GM18511 (cell line): ENCODE measurements around the gene BRF1.

Source experiments
- ATAC-seq: cut with Tn5 transposase; IDR thresholded peaks from one replicate; pipeline ENCODE4 v1.9.1; 2021; ENCODE audit warnings: mild to moderate bottlenecking, moderate library complexity; ENCODE audit not compliant: unreplicated experiment

The BRF1 gene

DNA sequence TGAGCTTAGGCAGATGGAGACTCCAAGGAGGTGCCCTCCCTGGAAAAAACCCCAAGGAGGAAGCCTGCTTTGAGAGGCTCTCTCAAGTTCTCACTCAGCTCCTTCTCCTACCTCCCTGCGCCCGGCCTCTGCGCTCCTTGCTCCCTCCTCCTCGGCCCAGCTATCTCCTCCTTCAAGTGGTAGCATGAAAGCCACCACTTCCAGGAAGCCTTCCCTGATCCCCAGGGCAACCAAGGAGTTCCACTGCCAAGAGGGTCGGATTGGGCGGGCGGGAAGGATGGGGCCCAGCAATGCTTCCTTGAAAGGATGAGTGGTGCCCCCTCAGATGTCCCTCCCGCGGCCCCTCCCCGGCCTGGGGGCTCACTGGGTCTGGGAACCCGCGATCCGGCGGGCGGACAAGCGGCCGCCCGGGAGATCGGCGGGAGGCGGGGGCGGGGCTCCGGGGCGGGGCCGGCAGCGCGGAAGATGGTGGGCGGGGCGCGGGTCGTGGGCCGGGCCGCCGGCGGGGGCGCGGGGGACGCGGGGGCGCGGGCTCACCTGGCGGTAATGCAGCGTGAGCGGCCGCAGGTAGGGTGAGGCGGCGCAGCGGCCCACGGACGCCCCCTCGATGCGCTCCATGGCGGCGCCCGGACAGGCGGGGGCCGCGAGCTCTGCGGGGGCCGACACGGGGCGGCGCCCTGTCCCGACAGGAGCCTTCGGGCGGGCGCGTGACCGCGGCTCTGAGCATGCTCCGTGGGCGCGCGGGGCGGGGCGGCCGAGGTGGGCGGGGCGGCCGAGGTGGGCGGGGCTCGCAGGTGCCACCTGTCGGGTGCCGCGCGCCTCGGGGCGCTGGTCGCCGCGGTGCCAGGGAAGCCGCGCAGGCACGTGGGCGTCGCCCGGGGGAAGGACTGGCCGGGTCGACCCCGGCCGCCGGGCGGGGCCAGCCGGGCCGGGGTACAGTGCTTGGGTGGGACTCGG, 119.9 kb downstream of the BRF1 start, which contains the start of gene NUDT14:
Gene NUDT14 (minus strand): TSS at position 721 of the 957 bp plus-strand sequence. CDS start 103 bp downstream, at position 618.
- ATAC-seq: no peak

DNA sequence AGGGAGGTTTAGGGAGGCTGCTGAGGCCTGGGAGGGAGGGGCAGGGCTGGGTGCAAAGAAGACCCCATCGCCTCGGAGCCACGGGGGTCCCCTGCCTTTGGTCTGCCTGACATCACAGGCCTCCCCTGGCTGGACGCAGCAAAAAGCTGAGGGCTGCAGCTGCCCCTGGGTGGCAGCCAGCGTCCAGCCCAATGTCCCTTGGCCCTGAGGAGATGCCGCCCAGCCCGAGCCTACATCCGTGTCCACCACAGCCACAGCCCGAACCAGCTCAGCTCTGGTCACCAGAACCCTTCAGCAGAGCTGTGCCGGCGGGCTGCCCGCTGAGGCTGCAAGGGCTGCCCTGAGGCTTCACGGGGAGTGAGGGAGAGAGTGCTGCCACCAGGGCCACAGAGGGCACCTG, 121.6 kb downstream of the BRF1 start:
- no peak for ATAC-seq

DNA sequence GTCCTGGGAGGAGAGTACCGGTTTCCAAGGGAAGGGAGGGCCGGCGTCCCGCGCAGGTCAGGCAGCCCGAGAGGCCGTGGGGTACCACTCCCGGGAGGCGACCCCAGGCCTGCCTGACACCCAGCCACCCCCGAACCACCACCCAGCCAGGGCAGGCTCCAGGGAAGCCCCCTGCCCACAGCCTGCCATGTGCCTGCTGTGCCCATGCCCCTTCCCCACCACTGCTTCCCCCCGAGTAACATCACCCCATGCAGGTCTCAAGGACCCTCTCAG, 122.0 kb downstream of the BRF1 start:
- no peak for ATAC-seq

DNA sequence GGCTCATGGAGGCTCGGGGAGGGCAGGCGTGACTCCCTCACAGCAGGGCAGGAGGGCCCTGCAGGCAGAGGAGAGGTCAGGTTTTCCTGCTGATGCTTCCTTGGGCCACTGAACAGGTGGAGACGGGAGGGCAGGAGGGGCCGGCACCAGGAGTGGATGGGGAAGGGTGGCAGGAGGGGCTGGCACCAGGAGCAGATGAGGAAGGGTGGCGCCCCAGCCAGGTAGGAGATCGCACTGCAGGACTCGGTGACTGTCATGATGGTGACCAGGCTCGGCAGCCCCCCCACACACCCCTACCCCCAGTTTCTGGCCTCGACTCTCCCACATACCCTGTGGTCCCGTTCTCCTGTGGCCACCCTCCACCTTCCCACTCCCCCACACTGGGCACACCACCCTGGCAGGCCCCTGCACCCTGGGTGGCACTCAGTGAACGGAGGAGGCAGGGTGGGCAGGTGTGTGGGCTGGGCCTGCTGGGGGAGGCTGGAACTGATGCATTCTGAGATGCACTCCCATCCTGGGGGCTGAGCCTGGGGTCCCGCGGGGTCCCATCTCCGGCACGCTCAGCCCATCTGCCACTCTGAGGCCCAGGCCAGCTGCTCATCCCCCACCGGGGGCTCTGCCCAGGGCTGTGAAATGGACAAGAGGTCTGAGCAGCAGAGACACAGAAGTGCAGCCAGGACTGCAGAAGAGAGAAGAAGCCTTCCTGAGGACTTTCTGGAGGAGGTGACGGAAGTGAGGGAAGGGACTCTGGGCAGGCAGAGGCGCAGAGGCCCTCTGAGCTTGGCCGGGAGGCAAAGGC, 122.5 kb downstream of the BRF1 start:
- ATAC-seq: no peak

DNA sequence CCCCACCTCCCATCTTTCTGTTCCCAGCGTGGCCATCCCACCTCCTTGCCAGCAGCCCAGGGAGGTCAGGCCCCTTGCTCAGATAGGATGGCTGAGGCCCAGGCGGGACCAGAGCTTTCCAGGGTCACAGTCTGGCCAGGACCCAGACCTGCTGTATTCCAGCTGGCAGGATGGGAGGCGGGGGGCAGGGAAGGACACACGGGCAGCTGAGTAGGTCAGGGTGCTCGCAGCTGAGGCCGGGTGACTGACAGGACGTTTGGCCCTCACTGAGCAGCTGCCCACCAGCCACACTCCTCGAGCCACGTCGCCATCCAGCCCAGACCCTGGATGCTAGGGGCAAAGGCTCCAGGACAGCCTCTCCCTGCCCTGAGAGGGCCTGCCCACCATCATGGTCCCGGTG, 123.7 kb downstream of the BRF1 start:
- no peak for ATAC-seq

DNA sequence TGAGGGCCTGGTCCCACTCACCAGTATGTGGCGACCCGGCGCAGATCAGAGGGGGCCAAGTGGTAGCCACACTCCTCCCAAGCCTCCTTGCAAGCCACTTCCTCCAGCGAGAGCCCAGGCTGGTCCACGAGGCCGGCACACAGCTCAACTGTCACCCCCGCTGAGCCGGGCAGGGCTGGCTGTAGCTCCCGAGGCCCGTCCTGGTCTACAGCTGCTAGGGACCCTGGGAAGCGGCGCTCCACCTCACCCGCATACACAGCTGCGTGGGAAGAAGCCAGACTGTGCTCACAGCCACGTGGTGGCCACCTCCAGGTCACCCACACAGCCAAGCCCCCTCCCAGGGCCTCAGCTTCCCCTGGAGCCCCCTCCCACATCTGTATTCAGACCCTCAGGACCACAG, 124.3 kb downstream of the BRF1 start:
- ATAC-seq: no peak

DNA sequence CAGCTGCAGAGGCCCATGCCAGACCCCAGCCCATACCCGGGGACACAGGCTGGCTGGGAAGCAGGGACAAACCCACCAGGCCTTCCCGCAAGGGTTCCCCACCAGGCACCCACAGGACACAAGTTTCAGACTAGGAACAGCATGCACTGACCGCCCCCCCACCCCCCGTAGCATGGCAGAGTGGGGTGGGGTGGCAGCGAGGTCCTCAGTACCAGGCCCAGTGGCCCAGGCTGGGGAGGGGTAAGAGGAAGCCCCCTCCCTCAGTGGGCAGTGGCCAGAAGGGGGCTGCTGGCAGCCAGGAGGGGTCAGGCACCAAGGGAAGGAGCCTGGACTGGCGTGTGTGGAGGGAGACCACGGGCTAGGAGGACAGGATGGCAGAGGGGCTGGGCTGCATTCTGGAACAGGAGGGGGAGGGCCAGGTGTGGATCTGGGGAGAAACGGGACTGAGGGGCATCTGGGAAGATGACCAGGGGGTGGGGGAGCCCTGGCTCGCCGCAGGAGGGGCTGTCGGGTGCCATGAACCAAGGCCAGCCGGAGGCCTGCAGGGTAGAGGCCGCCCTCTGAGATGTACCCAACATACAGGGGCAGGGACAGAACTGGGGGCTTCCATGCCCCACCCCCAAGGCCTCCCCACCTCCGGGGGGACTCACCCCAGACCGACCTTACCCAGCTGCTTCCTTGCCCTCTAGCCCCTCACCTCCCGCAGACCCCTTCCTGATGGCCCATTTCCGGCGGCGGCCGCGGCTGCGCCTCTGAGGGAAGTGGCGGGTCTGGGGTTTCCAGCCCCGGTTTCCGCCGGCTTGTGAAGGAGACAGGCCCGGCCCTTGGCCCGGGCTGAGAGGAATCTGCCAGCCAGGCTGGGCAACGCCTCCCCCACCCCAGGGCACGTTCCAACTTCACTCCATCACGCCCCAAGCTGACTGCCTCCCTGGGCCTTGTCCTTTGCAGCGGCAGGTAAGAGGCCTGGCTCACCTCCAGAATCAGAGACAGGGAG, 126.6 kb downstream of the BRF1 start:
- no peak for ATAC-seq

DNA sequence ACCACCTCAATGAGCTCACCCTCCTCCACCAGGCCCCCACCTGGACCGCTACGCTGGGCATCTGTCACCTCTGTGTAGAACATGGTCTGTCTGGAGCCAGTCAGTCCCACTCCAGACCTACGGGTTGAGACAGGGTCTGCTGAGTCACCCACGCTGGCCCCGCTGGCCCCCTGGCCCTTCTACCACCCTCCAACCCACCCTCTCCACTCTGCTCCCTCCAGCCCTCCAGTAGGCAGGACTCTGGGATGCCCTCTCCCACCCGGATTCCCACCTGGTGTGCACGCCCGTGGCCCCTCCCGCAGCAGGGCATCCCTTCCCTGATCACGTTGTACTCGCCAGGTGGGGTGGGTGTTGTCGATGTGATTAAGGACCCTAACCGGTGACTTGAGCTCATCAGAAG, 127.7 kb downstream of the BRF1 start:
- ATAC-seq: no peak

DNA sequence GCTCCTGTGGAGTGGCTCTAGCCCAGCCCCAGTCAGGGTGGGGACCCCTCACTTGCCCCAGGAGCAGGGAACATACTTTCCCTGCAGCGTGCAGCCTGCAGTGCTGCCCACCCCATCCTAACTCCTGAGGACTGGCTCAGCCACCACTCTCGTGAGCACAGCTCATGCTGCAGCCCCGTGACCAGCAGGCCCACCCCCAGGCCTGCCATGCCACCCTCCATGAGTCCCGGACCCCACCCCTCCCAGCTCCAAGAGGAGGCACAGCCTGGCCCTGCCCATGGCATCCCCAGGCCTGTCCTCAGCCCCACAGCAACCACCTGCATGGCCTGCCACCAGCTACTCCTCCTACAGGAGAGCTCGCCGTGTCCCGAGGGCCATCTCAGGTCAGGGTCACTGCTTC, 128.3 kb downstream of the BRF1 start:
- ATAC-seq: no peak

DNA sequence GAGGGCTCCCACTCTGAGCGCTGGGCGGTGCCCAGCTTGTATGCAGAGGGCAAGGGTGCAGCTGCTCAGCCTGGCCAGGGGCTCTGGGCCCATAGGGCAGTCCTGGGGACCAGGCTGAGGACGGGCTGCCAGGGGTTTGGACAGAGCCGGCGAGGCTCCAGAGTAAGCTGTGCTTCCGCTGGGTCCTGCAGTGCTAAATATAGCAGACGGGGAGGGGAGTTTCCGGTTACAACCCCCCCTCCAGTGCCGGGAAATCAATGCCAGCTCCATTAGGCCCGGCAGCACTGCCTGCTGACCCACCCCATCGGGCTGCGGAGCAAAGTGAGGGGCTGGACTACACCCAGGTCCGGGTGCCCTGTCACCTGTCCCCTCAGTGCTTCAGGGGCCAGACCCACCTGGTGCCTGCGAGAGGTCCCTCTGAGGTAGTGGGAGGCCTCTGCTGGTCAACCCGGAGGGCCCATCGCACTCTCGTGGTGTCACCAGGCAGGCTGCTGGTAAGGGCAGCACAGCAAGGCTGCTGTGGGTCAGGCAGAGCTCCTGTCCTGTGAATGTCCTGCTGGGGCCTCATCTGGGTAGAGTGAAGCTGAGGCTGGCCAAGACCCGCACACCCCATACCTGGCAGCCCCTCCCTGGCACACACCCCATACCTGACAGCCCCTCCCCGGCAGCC, 129.7 kb downstream of the BRF1 start:
- ATAC-seq: no peak

DNA sequence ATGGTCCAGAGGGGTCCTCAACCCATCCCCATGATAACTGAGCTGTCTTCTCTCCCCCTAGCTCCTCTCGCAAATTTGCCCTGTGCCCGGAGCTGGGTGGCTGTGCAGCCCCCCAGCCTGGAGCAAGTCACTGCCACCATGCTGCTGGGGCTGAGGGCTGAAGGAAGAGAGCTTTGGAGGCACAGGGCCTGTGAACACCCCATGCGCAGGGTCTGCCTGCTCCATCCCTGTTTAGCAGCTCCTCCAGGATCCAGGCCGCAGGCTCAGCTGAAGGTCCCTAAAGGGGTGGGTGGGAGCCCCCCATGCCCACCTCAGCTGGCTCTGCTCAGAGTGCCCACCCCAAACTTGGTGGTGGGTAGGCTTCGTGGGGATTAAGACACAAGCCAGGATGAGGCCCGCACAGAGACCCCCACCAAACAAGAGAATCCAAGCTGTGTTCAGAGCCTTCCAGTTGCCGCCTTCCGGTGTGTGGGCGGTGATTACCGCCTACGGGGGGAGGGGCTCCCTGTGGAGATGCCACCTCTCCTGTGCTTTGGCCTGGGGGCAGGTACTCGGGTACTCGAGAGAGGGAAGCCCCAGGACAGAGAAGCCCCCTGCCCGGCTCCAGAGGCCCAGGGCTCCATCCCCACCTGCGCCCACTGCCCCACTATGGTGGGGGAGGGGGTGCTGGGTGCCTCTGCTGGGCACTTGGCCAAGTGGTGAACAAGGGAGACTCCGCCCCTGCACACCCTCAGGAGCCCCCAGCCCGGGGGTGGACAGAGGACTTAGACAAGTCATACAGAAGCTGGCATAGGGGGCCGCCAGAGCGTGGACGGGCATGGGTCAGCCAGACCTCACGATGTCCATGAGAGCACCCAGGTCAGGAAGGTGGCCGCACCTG, 130.8 kb downstream of the BRF1 start:
- ATAC-seq: no peak

DNA sequence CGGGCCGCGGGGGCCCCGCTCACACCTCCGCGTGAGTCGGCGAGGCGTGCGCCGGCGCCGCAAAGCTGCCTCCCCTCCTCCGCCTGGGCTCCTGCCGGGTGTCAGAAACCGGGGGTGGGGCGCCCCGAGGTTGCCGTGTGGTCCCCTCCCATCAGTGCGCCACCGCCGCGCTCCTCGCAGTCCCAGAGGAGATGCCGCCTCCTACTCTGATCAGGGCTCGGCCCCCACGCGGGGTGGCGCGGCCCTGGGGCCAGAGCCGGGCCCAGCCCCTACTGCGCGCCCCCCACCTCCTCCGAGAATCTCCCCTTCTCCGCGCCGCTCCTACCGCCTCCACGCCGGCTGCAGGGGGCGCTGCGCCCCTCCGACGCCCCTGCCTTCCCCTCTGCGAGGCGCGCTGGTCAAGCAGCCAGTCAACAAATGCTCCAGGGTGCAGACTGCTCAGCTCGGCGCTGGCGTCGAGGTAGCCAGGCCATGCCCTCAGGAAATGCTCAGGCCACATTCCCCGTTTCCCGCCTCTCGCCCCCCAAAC, 131.8 kb downstream of the BRF1 start:
- no peak for ATAC-seq

DNA sequence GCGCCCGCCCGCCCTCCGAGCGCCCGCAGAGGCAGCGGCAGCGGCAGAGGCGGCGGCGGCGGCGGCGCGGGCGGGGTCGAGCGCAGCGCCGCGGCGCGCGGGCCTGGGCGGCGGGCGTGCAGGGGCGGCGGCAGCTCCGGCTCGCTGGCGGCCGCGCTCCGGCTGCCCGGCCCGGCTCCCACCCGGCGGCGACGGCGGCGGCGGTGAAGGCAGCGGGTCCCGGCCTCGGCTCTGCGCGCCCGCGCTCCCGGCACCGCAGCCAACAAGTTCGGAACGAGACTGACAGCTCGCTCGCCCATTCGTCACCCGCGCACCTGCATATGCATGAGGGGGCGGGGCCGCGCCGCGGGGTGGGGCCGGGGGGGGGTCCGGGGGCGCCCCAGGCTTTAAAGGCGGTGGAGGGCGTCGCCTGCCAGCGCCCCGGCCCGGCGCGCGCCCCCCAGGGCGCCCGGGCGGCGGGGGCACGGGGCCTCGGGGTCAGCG, 132.3 kb downstream of the BRF1 start, which contains the start of gene JAG2:
Gene JAG2 (minus strand): TSS at position 281 of the 483 bp plus-strand sequence. CDS start 356 bp downstream, outside the sequence.
- ATAC-seq: no peak

DNA sequence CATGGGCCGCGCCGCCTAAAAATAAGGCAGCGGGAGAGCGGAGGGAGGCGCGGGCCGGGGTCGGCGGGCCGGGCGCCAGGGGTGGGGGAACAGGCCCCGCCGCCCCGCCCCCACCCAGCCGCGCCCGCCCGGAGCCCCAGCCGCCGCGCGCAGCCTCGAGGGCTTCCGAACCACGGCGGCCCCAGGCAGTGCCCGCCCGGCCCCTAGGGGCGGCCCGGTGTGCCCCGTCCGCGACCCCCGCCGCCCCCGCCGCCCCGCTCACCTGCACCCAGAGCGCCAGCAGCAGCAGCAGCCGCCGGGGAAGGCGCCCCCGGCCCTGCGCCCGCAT, 132.7 kb downstream of the BRF1 start:
- no peak for ATAC-seq

DNA sequence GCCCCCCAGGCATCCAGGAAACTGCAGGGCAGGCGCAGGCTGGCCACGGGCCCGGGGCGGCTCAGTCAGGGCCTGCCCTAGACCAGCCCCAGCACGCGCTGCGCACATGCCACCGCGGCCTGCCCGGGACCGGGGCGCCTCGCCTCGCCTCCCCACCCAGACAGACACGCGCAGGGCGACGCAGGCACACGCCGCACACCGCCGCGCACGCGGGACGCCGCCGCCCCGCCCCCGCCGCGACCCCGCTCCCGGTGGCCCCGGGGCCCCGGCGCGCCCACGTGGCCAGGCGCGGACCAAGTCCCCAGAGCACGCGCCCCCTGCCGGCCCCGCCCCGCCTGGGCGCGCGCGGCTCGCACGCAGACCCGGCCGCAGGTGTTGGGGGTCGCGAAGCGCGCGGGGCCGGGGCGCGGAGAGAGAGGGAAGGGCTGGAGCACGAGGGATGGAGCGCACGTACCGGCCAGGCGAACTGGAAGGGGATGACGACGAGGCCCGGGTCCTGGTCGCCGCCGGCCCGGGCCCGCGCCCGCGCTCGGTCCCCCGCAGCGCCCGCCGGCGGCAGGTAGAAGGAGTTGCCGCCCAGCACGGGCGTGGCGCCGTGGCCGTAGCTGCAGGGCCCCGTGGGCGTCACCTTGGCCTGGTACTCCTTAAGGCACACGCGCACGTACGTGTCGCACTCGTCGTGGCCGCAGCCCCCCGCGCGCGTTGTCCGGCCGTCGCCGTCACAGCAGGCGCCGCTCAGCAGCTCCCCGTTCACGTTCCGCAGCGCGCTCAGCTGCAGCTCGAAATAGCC, 133.3 kb downstream of the BRF1 start:
- no peak for ATAC-seq

DNA sequence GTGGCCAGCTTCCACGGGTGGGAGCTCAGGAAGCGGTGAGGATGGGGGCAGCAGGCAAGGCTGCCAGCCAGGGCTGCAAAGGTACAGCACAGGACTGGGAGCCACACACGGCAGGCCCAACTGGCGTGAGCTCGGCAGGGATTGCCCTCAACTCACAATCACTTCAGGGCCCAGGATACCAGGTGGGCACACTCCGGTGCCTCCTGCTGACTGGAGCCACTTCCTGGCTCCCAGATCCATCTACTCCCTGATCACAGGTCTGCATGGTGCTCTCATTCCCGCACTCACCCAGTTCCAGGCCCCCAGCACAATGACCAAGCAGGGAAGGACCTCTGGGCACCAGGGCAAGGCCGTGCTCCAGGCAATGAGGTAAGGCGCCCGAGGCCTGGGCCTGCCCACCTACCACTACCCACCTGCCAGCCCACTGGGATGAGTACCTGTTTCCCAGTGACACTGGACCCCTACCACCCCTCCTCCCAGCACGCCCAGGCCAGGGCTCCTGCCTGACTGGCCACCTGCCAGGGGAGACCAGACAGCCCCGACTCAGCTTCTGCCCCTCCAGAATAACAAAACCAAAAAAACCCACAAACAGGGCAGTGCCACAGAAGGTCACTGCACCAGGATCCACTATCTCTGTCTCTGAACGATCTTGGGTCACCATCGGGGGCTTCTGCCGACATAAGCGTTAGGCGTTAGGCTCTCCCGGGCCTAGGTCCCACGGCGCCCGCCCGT, 134.1 kb downstream of the BRF1 start:
- ATAC-seq: no peak

DNA sequence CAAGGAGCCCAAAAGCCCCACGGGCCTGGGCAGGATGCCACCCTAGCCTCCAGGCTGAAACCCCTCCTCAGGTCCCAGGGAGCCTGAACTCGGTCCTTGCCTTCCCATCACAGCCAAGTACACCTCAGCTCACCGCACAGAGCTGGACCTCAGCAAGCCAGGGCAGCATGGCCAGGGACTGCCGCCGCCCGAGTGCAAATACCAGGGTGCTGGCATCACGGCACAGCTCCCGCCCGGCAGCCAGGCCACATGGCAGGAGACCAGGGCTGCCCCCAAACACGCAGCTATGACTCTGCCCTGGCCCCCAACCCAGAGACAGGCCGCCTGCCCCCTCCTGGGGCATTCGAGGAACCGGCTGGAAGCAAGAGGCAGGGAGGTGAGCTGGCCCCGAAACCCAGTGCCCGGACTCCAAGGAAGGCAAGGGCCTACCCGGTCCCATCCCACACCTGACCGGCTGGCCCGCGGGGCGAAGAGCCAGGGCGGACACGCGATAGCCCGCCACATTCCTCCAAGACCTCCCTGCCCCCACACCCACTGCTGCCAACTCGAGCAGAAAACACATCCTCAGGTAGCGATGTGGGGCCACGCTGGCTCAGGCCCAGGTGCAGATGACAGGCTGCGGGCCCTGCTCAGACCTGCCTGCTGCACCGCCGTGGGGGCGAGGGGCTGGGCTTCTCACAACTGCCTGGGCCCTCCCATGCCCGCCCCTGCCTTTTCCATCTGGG, 134.9 kb downstream of the BRF1 start:
- ATAC-seq: no peak
